Measurements from ENCODE around the gene CBX5.
"Not testable (repeated sequence)": the region's sequence is repeated elsewhere in the genome, so short reads cannot be mapped to it uniquely, and the experiment has no call there.

Gene CBX5

GRCh38 chr12:54285150-54286041, 5.5 kb upstream of the CBX5 start:
- Histone ChIP-seq H3K27me3 (ENCODE audit: insufficient read depth, low read length) (no peaks in the 10 kb centered on the region), H4K12ac (ENCODE audit: low read depth, low read length) (no peak overlapping the region), H2BK120ac (ENCODE audit: insufficient read depth, low read length, poor library complexity) (no peak overlapping the region), H3K4ac (ENCODE audit: low read depth, low read length) (no peak overlapping the region), H4K91ac (ENCODE audit: low read depth, low read length) (no peak overlapping the region), H2AFZ (ENCODE audit: insufficient read depth, low read length, poor library complexity) (no peak overlapping the region), H2AK5ac (ENCODE audit: low read length) (no peak overlapping the region), H3K4me1 (ENCODE audit: control insufficient read depth in 1 of 2, insufficient read depth in 2 of 2, low read length in 2 of 2) (peaks cover 4 to 8% of the 10 kb centered on the region in 2 experiments), H3K79me2 (ENCODE audit: control insufficient read depth, insufficient read depth, low read length, poor library complexity) (peaks cover 8% of the 10 kb centered on the region), H3K27ac (ENCODE audit: low read depth, low read length) (no peak overlapping the region), H3K23ac (ENCODE audit: low read length) (peak overlapping the region; percentile 5), H2BK12ac (ENCODE audit: low read length) (no peak overlapping the region), H3K14ac (ENCODE audit: low read length) (no peak overlapping the region), H3K18ac (ENCODE audit: low read length) (no peak overlapping the region), H3K4me2 (ENCODE audit: low read length) (peak overlapping the region; percentile 38), H3K36me3 (ENCODE audit: control insufficient read depth in 1 of 2, insufficient read depth in 2 of 2, low read length in 2 of 2) (peaks cover 18 to 45% of the 10 kb centered on the region in 2 experiments), H4K8ac (ENCODE audit: low read depth, low read length) (no peak overlapping the region), H3K79me1 (ENCODE audit: low read length) (peaks cover 8% of the 10 kb centered on the region), H2BK5ac (ENCODE audit: low read depth, low read length, poor library complexity) (no peak overlapping the region), H3K9me3 (ENCODE audit: insufficient read depth, low read depth, low read length) (no peaks in the 10 kb centered on the region), H3K9ac (ENCODE audit: low read length) (peak overlapping the region; percentile 20), H3K4me3 (ENCODE audit: low read depth, low read length) (no peak overlapping the region)
- WGBS (ENCODE audit: extremely low coverage, insufficient coverage, insufficient read length), result no CpG with 5 or more reads among the region's 5 CpGs
- no peak for DNase-seq

- not testable (repeated sequence) for H3K27me3 ChIP-seq (ENCODE audit: insufficient read depth, low read length); DNase-seq; H2AK5ac ChIP-seq (ENCODE audit: low read length); H3K9ac ChIP-seq (ENCODE audit: low read length); H3K9me3 ChIP-seq (ENCODE audit: insufficient read depth, low read depth, low read length); H3K79me2 ChIP-seq (ENCODE audit: control insufficient read depth, insufficient read depth, low read length, poor library complexity); H3K14ac ChIP-seq (ENCODE audit: low read length); H3K4me3 ChIP-seq (ENCODE audit: low read depth, low read length); H4K91ac ChIP-seq (ENCODE audit: low read depth, low read length); H2AFZ ChIP-seq (ENCODE audit: insufficient read depth, low read length, poor library complexity); H4K8ac ChIP-seq (ENCODE audit: low read depth, low read length); H3K4ac ChIP-seq (ENCODE audit: low read depth, low read length); H3K23ac ChIP-seq (ENCODE audit: low read length); H2BK5ac ChIP-seq (ENCODE audit: low read depth, low read length, poor library complexity); H2BK12ac ChIP-seq (ENCODE audit: low read length); H3K18ac ChIP-seq (ENCODE audit: low read length); H3K4me1 ChIP-seq (ENCODE audit: control insufficient read depth in 1 of 2, insufficient read depth in 2 of 2, low read length in 2 of 2); H4K12ac ChIP-seq (ENCODE audit: low read depth, low read length); H3K27ac ChIP-seq (ENCODE audit: low read depth, low read length); H2BK120ac ChIP-seq (ENCODE audit: insufficient read depth, low read length, poor library complexity)
- Histone ChIP-seq H3K4me2 (ENCODE audit: low read length) (peak overlapping the region; percentile 64), H3K36me3 (ENCODE audit: control insufficient read depth in 1 of 2, insufficient read depth in 2 of 2, low read length in 2 of 2) (peaks cover 18 to 45% of the 10 kb centered on the region in 2 experiments), H3K79me1 (ENCODE audit: low read length) (peaks cover 12% of the 10 kb centered on the region)
- WGBS (ENCODE audit: extremely low coverage, insufficient coverage, insufficient read length), result no CpG with 5 or more reads among the region's 2 CpGs
Observed at GRCh38 chr12:54284070-54284780, 4.3 kb upstream of the CBX5 start.

DNA sequence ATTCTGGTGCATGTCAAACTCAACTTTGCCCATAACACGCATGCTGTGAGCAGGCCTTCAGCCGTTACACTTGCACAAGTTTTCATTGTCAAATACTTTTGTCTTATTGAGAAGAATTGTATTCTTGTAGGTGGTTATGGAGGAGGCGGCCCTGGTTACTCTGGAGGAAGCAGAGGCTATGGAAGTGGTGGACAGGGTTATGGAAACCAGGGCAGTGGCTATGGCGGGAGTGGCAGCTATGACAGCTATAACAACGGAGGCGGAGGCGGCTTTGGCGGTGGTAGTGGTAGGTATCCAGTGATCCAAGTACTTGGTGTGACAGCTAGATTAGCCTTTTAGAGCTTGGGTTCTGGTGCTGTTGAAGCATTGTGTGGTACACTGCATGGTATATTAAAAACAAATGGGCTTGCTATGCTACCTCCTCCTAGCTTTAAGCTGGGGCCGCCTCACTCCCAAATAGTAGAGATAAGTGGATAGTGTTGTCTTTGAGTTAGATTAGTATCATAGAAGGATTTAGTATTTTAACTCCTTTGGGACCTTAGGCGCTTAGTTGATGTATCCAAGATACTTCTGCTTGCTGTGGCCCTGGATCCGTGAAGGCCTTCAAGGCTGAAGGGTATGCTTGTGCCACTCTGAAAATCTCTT, 3.1 kb upstream of the CBX5 start:
- no peak overlapping the region for H2AFZ ChIP-seq (ENCODE audit: insufficient read depth, low read length, poor library complexity)

DNA sequence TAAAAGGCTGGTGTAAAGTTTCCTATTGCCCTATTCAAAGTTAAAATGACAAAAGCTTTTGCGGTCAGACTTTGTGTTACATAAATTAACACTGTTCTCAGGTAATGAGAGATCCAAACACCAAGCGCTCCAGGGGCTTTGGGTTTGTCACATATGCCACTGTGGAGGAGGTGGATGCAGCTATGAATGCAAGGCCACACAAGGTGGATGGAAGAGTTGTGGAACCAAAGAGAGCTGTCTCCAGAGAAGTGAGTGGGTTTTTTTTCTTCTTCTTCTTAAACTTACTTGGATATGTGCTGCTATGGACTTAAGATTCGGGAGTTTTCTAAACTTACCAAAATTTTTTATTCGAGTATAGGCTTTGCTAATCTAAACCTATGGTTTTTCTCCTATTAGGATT, 1.8 kb upstream of the CBX5 start:
- not testable (repeated sequence) for H3K18ac ChIP-seq (ENCODE audit: low read length)

More for the DNA sequence above, 3.1 kb upstream of the CBX5 start:
- no peak overlapping the region for H3K27ac ChIP-seq (ENCODE audit: low read depth, low read length)
- H3K27me3 ChIP-seq (ENCODE audit: insufficient read depth, low read length), result no peaks in the 10 kb centered on the region
- H3K14ac ChIP-seq (ENCODE audit: low read length), result no peak overlapping the region
- H2AK5ac ChIP-seq (ENCODE audit: low read length), result no peak overlapping the region
- no peak overlapping the region for H3K23ac ChIP-seq (ENCODE audit: low read length)
- peaks cover 18 to 43% of the 10 kb centered on the region in 2 experiments for H3K36me3 ChIP-seq (ENCODE audit: control insufficient read depth in 1 of 2, insufficient read depth in 2 of 2, low read length in 2 of 2)
- H3K79me2 ChIP-seq (ENCODE audit: control insufficient read depth, insufficient read depth, low read length, poor library complexity), result peaks cover 11% of the 10 kb centered on the region
- DNase-seq, result no peak
- H2BK5ac ChIP-seq (ENCODE audit: low read depth, low read length, poor library complexity), result no peak overlapping the region
- H3K4ac ChIP-seq (ENCODE audit: low read depth, low read length), result peak overlapping the region; percentile 44
- H3K4me1 ChIP-seq (ENCODE audit: control insufficient read depth in 1 of 2, insufficient read depth in 2 of 2, low read length in 2 of 2), result peaks cover 4 to 9% of the 10 kb centered on the region in 2 experiments
- peaks cover 13% of the 10 kb centered on the region for H3K79me1 ChIP-seq (ENCODE audit: low read length)
- H3K4me3 ChIP-seq (ENCODE audit: low read depth, low read length), result peak overlapping the region; percentile 43
- H4K8ac ChIP-seq (ENCODE audit: low read depth, low read length), result no peak overlapping the region
- peak overlapping the region; percentile 14 for H3K9ac ChIP-seq (ENCODE audit: low read length)
- no peak overlapping the region for H4K91ac ChIP-seq (ENCODE audit: low read depth, low read length)
- H3K4me2 ChIP-seq (ENCODE audit: low read length), result peak overlapping the region; percentile 64
- no peaks in the 10 kb centered on the region for H3K9me3 ChIP-seq (ENCODE audit: insufficient read depth, low read depth, low read length)
- no peak overlapping the region for H2BK120ac ChIP-seq (ENCODE audit: insufficient read depth, low read length, poor library complexity)
- no peak overlapping the region for H3K18ac ChIP-seq (ENCODE audit: low read length)
- WGBS (ENCODE audit: extremely low coverage, insufficient coverage, insufficient read length), result no CpG with 5 or more reads among the region's 11 CpGs
- no peak overlapping the region for H2BK12ac ChIP-seq (ENCODE audit: low read length)
- H4K12ac ChIP-seq (ENCODE audit: low read depth, low read length), result no peak overlapping the region

More for the DNA sequence above, 1.8 kb upstream of the CBX5 start:
- H3K4me1 ChIP-seq (ENCODE audit: control insufficient read depth in 1 of 2, insufficient read depth in 2 of 2, low read length in 2 of 2), result peaks cover 4 to 15% of the 10 kb centered on the region in 2 experiments
- not testable (repeated sequence) for H3K23ac ChIP-seq (ENCODE audit: low read length); H2BK12ac ChIP-seq (ENCODE audit: low read length); H2BK5ac ChIP-seq (ENCODE audit: low read depth, low read length, poor library complexity); H4K91ac ChIP-seq (ENCODE audit: low read depth, low read length); H2AFZ ChIP-seq (ENCODE audit: insufficient read depth, low read length, poor library complexity); H3K9me3 ChIP-seq (ENCODE audit: insufficient read depth, low read depth, low read length); H3K4me3 ChIP-seq (ENCODE audit: low read depth, low read length); H4K8ac ChIP-seq (ENCODE audit: low read depth, low read length); H4K12ac ChIP-seq (ENCODE audit: low read depth, low read length); H2AK5ac ChIP-seq (ENCODE audit: low read length); H3K14ac ChIP-seq (ENCODE audit: low read length); H2BK120ac ChIP-seq (ENCODE audit: insufficient read depth, low read length, poor library complexity); DNase-seq; H3K27me3 ChIP-seq (ENCODE audit: insufficient read depth, low read length); H3K27ac ChIP-seq (ENCODE audit: low read depth, low read length)
- H3K79me2 ChIP-seq (ENCODE audit: control insufficient read depth, insufficient read depth, low read length, poor library complexity), result peaks cover 16% of the 10 kb centered on the region
- no CpG with 5 or more reads among the region's 4 CpGs for WGBS (ENCODE audit: extremely low coverage, insufficient coverage, insufficient read length)
- H3K36me3 ChIP-seq (ENCODE audit: control insufficient read depth in 1 of 2, insufficient read depth in 2 of 2, low read length in 2 of 2), result peaks cover 14 to 34% of the 10 kb centered on the region in 2 experiments
- peak overlapping the region; percentile 96 for H3K9ac ChIP-seq (ENCODE audit: low read length)
- H3K79me1 ChIP-seq (ENCODE audit: low read length), result peaks cover 13% of the 10 kb centered on the region
- peak overlapping the region; percentile 64 for H3K4ac ChIP-seq (ENCODE audit: low read depth, low read length)
- peak overlapping the region; percentile 46 for H3K4me2 ChIP-seq (ENCODE audit: low read length)
